Activated naive CD4-positive, alpha-beta T cell treated with anti-CD3 and anti-CD28 coated beads, Interleukin-2, amount 10 ng/mL, durations not matched to agents 7 days and 5 days (primary cell): ENCODE data around the gene OGFOD2.

Experiments
- CTCF ChIA-PET: fragments of 350-600 bp; sonication (Branson Sonifier 250); formaldehyde crosslinking; loops from one replicate; lab custom pipeline; 2021; ENCODE audit warnings: antibody characterized with exemption; lab: Charles Lee
- DNase-seq: peaks from one replicate; pipeline ENCODE4 v3.0.0-alpha.2; 2020
- H3K27ac Mint-ChIP-seq: one replicate; pipeline ENCODE4 v1.8.0; 2021; ENCODE audit warnings: mild to moderate bottlenecking, moderate library complexity, mixed read lengths
- H3K27me3 Mint-ChIP-seq: one replicate; pipeline ENCODE4 v1.8.0; 2021; ENCODE audit warnings: mild to moderate bottlenecking, mixed read lengths
- H3K36me3 Mint-ChIP-seq: one replicate; pipeline ENCODE4 v1.8.0; 2021; ENCODE audit warnings: mixed read lengths
- H3K4me1 Mint-ChIP-seq: one replicate; pipeline ENCODE4 v1.8.0; 2021; ENCODE audit warnings: mixed read lengths
- H3K4me3 Mint-ChIP-seq: one replicate; pipeline ENCODE4 v1.8.0; 2021; ENCODE audit warnings: mild to moderate bottlenecking, moderate library complexity, mixed read lengths
- H3K9me3 Mint-ChIP-seq: one replicate; pipeline ENCODE4 v1.8.0; 2021; ENCODE audit warnings: mixed read lengths

The OGFOD2 gene

DNA sequence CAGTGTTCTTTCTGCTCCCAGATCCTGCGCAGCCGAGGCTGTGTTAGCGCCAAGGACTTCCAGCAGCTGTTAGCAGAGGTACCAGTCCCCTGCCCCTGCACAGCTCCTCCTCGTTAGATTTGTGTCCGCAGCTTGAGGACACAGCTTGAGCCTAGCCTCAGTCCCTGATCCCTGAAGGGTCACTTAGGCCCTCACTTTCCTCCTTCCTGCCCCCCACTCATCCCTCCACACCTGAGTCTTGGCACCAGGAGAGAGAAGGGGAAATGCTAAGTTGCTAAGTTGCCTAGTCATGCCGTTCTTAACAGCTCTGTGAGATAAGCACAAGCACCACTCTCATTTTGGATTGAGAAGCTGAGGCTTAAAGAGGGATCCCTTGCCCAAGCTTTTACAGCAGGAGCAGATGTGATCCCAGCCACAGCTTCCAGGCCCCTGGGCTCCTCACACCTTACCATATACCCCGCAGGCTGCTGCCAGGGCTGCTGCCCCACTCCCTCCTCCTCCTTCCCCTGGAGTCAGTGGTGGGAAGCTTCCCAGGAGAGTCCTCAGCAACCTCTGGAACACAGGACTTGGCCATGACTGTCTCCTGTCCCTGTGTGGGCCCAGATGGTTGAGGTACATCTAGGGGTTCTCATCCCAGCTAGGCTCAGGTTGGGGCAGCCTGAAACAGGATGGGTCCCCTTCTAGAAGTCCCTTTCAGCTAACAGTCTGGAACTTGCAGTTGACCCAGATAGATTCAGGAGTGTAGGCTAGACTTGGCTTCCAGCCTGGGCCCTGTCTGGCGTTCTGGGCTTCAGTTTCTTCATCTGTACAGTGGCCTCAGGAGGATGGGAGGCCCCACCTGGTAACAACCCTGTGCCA lies 975 bp downstream of the OGFOD2 start:
- CTCF ChIA-PET = interaction anchor here (0.8 to 2.6 kb wide), 3 partner anchors 99 to 262 kb away, joined by 3 to 10 read pairs (median 3); no protein-coding TSS in a partner anchor
- DNase-seq = no peak
- Mint-ChIP-seq H3K4me3 (peak overlapping the region; percentile 98), H3K27me3 (peaks cover 7% of the 10 kb centered on the region), H3K27ac (peak overlapping the region; percentile 100), H3K4me1 (peaks cover 49% of the 10 kb centered on the region), H3K9me3 (no peaks in the 10 kb centered on the region), H3K36me3 (peaks cover 7% of the 10 kb centered on the region)

GRCh38 chr12:122976648-122976975 lies 1.6 kb downstream of the OGFOD2 start:
- H3K27ac Mint-ChIP-seq = peak overlapping the region; percentile 45

GRCh38 chr12:122977153-122977552 lies 2.1 kb downstream of the OGFOD2 start:
- H3K4me3 Mint-ChIP-seq = peak overlapping the region; percentile 35
- no peaks in the 10 kb centered on the region for H3K9me3 Mint-ChIP-seq
- CTCF ChIA-PET = interaction anchor here (1.6 kb wide), 1 partner anchor 98 kb away, joined by 3 read pairs; no protein-coding TSS in a partner anchor
- peaks cover 7% of the 10 kb centered on the region for H3K27me3 Mint-ChIP-seq
- H3K36me3 Mint-ChIP-seq = peaks cover 16% of the 10 kb centered on the region
- H3K27ac Mint-ChIP-seq = no peak overlapping the region
- DNase-seq = no peak
- H3K4me1 Mint-ChIP-seq = peaks cover 57% of the 10 kb centered on the region

More at GRCh38 chr12:122976648-122976975, 1.6 kb downstream of the OGFOD2 start:
- Mint-ChIP-seq H3K9me3 (no peaks in the 10 kb centered on the region), H3K27me3 (peaks cover 7% of the 10 kb centered on the region), H3K36me3 (peaks cover 11% of the 10 kb centered on the region), H3K4me1 (peaks cover 52% of the 10 kb centered on the region), H3K4me3 (peak overlapping the region; percentile 98)
- DNase-seq = no peak
- CTCF ChIA-PET = interaction anchor here (1.6 kb wide), 1 partner anchor 99 kb away, joined by 3 read pairs; no protein-coding TSS in a partner anchor

DNA sequence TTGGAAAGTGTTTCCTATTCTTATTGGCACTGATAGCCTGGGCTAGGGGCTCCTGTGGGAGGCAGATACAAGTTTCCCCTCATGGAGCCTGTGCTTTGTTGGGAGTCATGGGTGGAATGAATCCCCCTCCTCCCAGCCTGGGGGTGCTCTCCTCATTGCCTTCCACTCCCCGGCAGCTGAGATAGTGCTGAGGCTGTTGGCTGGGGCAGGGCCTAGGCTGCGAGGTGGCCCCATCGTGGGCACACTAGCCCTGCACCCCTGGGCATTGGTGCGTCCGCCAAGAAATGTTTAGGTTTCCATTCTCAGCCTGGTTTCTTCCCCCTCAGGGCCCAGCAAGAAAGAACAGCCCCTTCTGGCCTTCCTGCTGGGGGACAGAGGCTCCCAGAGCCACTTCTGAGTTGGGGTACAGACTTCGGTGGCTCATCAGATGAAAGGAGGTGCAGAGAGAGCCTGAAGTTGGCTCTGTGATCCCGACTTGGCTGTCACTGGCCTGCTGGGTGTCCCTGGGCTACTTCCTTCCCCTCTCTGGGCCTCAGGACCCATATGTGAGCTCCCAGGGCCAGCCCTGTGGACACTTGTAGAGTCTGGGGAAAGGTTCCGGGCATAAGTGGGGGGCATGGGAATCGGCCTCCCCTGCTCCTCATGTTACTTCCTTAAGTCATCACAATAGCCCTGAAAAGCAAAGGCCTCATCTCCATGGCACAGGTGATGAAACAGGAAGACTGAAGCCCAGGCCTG lies 2.8 kb downstream of the OGFOD2 start:
- H3K27ac Mint-ChIP-seq = no peak overlapping the region
- peaks cover 63% of the 10 kb centered on the region for H3K4me1 Mint-ChIP-seq
- no peak overlapping the region for H3K4me3 Mint-ChIP-seq
- no peak for DNase-seq
- H3K27me3 Mint-ChIP-seq = peaks cover 7% of the 10 kb centered on the region
- H3K9me3 Mint-ChIP-seq = no peaks in the 10 kb centered on the region
- CTCF ChIA-PET = no interaction called here
- peaks cover 18% of the 10 kb centered on the region for H3K36me3 Mint-ChIP-seq

DNA sequence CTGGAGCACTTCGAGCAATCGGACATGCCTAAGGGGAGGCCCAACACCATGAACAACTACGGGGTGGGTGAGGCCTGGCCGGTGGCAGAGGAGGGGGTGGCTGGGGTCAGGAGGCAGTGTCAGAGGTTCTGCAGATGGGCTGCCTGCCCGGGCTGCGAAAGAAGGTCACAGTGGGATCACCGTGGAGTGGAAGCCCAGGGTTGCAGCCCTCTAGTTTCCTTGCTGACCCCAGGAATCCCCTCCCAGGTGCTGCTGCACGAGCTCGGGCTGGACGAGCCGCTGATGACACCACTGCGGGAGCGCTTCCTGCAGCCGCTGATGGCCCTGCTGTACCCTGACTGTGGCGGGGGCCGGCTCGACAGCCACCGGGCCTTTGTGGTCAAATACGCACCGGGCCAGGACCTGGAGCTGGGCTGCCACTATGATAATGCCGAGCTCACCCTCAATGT lies 3.5 kb downstream of the OGFOD2 start:
- Mint-ChIP-seq H3K27ac (no peak overlapping the region), H3K9me3 (no peaks in the 10 kb centered on the region), H3K27me3 (peaks cover 7% of the 10 kb centered on the region), H3K4me3 (no peak overlapping the region), H3K36me3 (peaks cover 23% of the 10 kb centered on the region), H3K4me1 (peaks cover 67% of the 10 kb centered on the region)
- no peak for DNase-seq
- CTCF ChIA-PET = no interaction called here

DNA sequence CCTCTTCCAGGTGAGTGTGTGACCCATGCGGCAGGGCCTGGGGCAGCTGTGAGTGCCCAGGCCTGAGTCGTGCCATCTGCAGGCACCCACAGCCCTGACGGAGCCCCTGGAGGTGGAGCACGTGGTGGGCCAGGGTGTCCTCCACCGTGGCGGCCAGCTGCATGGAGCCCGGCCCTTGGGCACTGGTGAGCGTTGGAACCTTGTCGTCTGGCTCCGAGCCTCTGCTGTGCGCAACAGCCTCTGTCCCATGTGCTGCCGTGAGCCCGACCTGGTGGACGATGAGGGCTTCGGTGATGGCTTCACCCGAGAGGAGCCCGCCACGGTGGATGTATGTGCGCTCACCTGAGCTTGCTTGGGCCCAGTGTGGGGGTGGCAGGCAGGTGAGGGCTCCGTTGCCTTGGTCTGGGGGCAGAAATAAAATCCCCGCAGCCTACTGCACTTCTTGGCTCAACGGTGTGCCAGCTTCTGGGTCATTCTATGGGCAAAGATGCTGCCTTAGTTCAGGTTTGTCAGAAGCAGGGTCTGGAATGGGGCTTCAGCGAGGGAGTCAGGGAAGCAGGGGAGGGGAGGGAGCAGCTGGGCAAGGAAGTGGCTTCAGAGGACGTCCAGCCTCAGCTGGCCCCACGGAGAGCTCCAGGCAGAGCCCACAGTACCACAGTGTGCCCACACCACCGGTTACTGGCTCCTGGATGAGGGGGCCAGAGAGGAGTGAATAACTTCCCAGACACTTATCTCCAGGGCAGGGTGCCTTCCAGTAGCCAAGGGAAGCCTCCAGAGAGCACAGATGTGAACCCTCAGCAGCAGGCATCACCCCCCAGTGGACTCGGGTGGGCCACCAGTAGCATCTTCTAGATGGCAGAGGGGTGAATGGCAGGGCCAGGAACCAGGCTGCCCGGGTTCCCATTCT lies 4.2 kb downstream of the OGFOD2 start:
- Mint-ChIP-seq H3K4me1 (peaks cover 69% of the 10 kb centered on the region), H3K27ac (peak overlapping the region; percentile 91), H3K36me3 (peaks cover 23% of the 10 kb centered on the region), H3K27me3 (peaks cover 7% of the 10 kb centered on the region), H3K9me3 (no peaks in the 10 kb centered on the region), H3K4me3 (peak overlapping the region; percentile 90)
- no peak for DNase-seq
- CTCF ChIA-PET = interaction anchor here (0.9 to 1.0 kb wide), 2 partner anchors 114 to 257 kb away, joined by 3 read pairs; no protein-coding TSS in a partner anchor

DNA sequence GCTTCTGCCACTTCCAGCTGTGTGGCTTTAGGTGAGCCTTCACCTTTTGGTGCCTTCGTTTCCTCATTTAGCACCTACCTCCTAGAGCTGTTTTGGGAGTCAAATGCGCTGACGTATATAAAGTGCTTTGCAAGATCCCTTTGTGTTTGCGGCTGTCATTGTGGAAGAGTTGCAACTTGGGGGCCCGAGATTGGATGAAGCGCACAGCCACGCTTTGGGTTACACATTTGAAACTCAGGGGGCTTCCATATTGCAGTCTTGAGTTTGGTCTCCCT lies 4.8 kb downstream of the OGFOD2 start:
- CTCF ChIA-PET = interaction anchor here (0.9 to 1.0 kb wide), 2 partner anchors 115 to 256 kb away, joined by 3 read pairs; no protein-coding TSS in a partner anchor
- H3K36me3 Mint-ChIP-seq = peaks cover 23% of the 10 kb centered on the region
- H3K27me3 Mint-ChIP-seq = peaks cover 3% of the 10 kb centered on the region
- no peak for DNase-seq
- H3K4me1 Mint-ChIP-seq = peaks cover 73% of the 10 kb centered on the region
- no peaks in the 10 kb centered on the region for H3K9me3 Mint-ChIP-seq
- peak overlapping the region; percentile 90 for H3K4me3 Mint-ChIP-seq
- H3K27ac Mint-ChIP-seq = peak overlapping the region; percentile 91

DNA sequence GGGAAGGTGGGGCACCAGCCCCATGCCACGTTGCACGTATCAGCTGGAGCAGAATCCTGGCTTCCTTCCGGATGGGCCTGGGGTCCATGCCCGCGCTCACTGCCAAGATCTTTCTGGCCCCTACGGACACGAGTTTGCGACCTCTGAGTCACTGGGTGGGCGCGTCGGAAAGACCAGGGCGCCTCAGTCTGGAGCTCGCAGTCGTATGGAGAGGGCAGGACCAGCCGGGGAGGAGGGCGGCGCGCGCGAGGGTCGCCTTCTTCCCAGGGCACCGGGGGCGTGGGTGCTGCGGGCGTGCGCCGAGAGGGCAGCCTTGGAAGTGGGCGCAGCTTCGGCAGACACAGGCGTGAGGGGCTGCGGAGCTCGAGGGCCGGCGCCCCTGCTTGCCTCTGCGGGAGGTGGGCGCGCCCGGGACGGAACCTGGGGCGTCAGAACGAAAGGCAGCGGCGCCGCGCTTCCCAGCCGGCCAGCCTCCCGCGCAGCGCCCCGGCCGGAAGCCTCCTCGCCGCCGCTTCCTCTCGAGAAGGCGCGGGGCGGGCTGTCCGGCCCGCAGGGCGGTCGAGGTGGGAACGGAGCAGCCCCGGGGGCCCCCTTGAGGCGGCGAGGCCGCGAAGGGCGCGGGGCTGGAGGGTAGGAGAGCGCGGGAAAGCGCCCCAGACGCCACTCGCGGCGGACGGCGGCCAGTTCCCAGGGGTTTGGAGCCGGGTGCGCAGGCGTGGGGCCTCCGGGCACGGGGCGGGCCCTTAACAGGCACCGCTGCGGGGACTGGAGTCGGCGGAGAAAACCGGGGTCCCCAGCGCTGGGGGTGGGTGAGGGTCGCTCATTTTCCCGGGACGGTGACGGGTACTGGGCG lies 5.4 kb downstream of the OGFOD2 start, which contains the start of gene ARL6IP4:
ARL6IP4 (plus strand) TSS at position 499 of the 853 bp plus-strand sequence. CDS start 459 bp downstream, outside the sequence.
- peak within 1 kb of the TSS; percentile 91 for H3K27ac Mint-ChIP-seq
- peaks cover 27% of the 10 kb centered on the region for H3K36me3 Mint-ChIP-seq
- CTCF ChIA-PET = interaction anchor here (0.9 to 1.0 kb wide), 2 partner anchors 115 to 255 kb away, joined by 3 read pairs; no protein-coding TSS in a partner anchor
- no peaks in the 10 kb centered on the region for H3K9me3 Mint-ChIP-seq
- H3K27me3 Mint-ChIP-seq = no peaks in the 10 kb centered on the region
- peaks cover 75% of the 10 kb centered on the region for H3K4me1 Mint-ChIP-seq
- peak; percentile 75 for DNase-seq
- H3K4me3 Mint-ChIP-seq = peak within 1 kb of the TSS; percentile 90

GRCh38 chr12:122981036-122981471 lies 6.0 kb downstream of the OGFOD2 start:
- H3K4me3 Mint-ChIP-seq = peak overlapping the region; percentile 90
- no peaks in the 10 kb centered on the region for H3K9me3 Mint-ChIP-seq
- no peaks in the 10 kb centered on the region for H3K27me3 Mint-ChIP-seq
- peaks cover 70% of the 10 kb centered on the region for H3K4me1 Mint-ChIP-seq
- CTCF ChIA-PET = no interaction called here
- H3K36me3 Mint-ChIP-seq = peaks cover 28% of the 10 kb centered on the region
- no peak for DNase-seq
- H3K27ac Mint-ChIP-seq = peak overlapping the region; percentile 84

- DNase-seq = no peak
- H3K36me3 Mint-ChIP-seq = peaks cover 30% of the 10 kb centered on the region
- no peaks in the 10 kb centered on the region for H3K27me3 Mint-ChIP-seq
- no peaks in the 10 kb centered on the region for H3K9me3 Mint-ChIP-seq
- CTCF ChIA-PET = interaction anchor here (1.1 to 1.6 kb wide), 3 partner anchors 8 to 256 kb away, joined by 3 to 4 read pairs (median 4); no protein-coding TSS in a partner anchor
- H3K27ac Mint-ChIP-seq = peak overlapping the region; percentile 84
- peak overlapping the region; percentile 90 for H3K4me3 Mint-ChIP-seq
- peaks cover 63% of the 10 kb centered on the region for H3K4me1 Mint-ChIP-seq
These were observed 6.8 kb downstream of the OGFOD2 start for GRCh38 chr12:122981587-122982476.

GRCh38 chr12:122982477-122982815 lies 7.4 kb downstream of the OGFOD2 start:
- H3K9me3 Mint-ChIP-seq = no peaks in the 10 kb centered on the region
- DNase-seq = no peak
- H3K4me3 Mint-ChIP-seq = peak overlapping the region; percentile 90
- CTCF ChIA-PET = interaction anchor here (1.1 to 1.6 kb wide), 3 partner anchors 8 to 255 kb away, joined by 3 to 4 read pairs (median 4); no protein-coding TSS in a partner anchor
- peak overlapping the region; percentile 84 for H3K27ac Mint-ChIP-seq
- H3K36me3 Mint-ChIP-seq = peaks cover 31% of the 10 kb centered on the region
- H3K27me3 Mint-ChIP-seq = no peaks in the 10 kb centered on the region
- peaks cover 57% of the 10 kb centered on the region for H3K4me1 Mint-ChIP-seq
